GM19395 (cell line): Measurements from ENCODE around the gene EEF1AKMT2.
"Not testable (repeated sequence)": the region's sequence is repeated elsewhere in the genome, so short reads cannot be mapped to it uniquely, and the experiment has no call there.

ENCODE experiments used
- ATAC-seq: cut with Tn5 transposase; IDR thresholded peaks from one replicate; pipeline ENCODE4 v1.9.1; 2021; ENCODE audit warnings: mild to moderate bottlenecking, moderate library complexity; ENCODE audit not compliant: unreplicated experiment

EEF1AKMT2 gene

GRCh38 chr10:124791547-124792348 is at the start of gene EEF1AKMT2:
Gene EEF1AKMT2 (minus strand): TSS chr10:124791887. CDS start chr10:124791833, 54 bp downstream.
- peak; percentile 89 for ATAC-seq

GRCh38 chr10:124837687-124838086 is 46.0 kb upstream of the EEF1AKMT2 start:
- no peak for ATAC-seq

GRCh38 chr10:124831116-124831515 is 39.4 kb upstream of the EEF1AKMT2 start:
- ATAC-seq = no peak

DNA sequence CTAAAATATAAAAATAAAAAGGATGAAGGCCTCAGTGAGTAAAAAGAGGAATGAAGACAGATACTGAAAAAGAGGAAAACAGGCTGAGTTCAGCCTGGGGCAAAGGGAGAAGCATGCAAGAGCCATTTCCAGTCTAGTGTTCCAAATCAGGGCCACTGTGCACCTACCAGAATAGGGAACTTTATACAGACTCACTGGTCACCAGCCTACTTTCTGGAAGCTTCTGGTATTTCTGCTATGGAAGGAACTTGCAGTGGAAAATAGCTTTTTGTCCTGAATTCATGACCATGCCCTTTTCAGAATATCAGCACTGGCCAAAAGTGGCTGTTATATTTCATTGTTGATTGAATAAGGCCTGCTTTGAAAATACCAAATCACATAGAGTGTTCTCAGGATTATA is 38.8 kb upstream of the EEF1AKMT2 start:
- no peak for ATAC-seq

- no peak for ATAC-seq
These were observed 37.9 kb upstream of the EEF1AKMT2 start for GRCh38 chr10:124829447-124830115.

DNA sequence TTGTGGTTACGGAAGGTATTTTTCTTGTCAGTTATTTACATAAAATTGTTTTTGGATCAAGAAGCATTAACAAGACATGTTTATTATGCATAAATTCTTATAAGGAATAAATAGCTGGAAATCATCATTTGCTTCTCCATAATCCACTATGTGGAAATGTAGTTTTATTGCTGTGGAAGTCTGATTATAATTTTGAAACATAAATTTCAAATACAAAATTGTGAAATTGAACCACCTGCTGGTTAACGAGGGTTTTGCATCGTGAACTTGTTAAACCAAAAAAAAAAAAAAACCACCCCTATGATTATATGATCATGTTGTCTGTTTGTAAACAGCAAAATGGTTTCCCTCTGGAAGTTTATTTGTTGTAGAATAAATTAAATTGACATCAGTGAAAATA is 35.8 kb upstream of the EEF1AKMT2 start:
- ATAC-seq = no peak

DNA sequence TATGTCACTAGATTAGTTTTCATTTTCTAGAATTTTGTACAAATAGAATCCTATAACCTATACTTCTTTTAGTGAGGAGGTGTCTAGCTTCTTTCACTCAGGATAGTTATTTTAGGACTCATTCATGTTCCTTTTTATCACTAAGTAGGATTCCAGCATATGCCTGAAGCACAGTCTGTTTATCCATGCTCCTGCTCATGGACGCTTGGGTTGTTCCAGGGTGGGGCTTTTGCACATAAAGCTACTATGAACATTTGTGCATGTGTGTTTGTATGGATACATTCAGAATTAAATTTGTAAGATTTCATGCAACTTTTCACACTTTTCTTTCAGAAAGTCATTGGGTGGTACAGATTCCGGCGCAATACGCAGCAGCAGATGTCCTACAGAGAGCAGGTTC is 34.6 kb upstream of the EEF1AKMT2 start:
- ATAC-seq = no peak

DNA sequence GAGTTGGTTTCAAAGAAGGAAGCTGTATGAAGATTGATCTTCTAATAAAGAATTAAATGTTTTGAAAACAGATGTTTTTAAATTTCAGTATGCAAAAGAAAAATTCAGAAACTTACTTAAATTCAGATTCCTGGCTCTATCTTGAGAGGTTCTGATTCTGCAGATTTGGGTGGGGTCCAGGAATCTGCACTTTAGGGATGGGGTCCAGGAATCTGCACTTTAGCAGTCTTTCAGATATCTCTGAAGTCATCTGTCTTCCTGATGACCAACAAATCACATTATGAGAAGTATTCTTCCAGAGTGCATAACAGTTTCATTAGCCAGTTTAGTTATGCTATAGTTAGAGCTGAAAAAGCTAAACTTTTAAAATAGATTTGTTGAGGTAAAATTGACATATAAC is 34.0 kb upstream of the EEF1AKMT2 start:
- no peak for ATAC-seq

DNA sequence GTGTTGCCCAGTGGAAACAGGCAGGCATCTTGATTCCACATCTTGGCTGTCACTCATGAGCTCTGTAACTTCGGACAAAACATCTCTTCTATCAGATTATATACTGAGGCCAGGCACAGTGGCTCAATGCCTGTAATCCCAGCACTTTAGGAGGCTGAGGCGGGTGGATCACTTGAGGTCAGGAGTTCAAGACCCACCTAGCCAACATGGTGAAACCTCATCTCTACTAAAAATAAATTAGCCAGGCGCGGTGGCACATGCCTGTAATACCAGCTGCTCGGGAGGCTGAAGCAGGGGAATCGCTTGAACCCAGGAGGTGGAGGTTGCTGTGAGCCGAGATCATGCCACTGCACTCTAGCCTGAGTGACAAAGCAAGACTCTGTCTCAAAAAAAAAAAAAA is 33.2 kb upstream of the EEF1AKMT2 start:
- not testable (repeated sequence) for ATAC-seq

- no peak for ATAC-seq
These were observed 32.8 kb upstream of the EEF1AKMT2 start for GRCh38 chr10:124824507-124824906.

DNA sequence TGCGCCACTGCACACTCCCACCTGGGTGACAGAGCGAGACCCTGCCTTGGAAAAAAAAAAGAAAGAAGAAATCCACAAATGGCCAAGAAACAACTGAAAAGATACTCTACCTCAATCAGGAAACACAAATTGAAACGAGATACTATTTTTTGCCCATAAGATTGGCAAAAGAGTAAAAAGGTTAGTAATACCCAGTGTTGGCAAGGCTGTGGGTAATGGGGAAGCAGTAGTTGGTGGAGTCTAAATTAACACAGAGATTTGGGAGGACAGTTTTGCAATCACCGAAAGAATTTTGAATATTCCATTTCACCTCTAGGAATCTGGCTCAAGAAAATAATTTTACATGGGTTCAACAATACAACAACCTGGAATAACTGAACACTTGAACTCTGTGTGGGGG is 29.8 kb upstream of the EEF1AKMT2 start:
- ATAC-seq = no peak

DNA sequence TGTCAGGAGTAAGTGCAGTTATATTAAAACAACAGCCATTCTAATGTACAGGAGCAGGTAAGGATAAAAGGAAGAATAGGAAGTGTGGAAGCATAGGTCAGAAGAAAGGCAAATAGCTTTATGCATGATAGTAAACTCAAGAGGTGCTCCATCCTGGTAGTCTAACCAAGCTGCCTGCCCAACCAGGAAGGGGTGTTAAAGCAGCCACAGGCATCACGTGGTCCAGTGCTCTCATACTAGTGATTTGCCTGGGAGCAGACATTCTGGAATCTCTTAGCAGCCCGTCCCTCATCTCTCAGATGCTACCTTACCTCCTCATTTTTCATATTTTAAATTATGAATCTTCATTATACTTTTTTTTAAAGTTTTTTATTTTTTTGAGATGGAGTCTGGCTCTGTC is 28.4 kb upstream of the EEF1AKMT2 start:
- ATAC-seq = no peak

GRCh38 chr10:124802313-124802675 is 10.6 kb upstream of the EEF1AKMT2 start:
- peak; percentile 56 for ATAC-seq

GRCh38 chr10:124799211-124799610 is 7.5 kb upstream of the EEF1AKMT2 start:
- no peak for ATAC-seq

DNA sequence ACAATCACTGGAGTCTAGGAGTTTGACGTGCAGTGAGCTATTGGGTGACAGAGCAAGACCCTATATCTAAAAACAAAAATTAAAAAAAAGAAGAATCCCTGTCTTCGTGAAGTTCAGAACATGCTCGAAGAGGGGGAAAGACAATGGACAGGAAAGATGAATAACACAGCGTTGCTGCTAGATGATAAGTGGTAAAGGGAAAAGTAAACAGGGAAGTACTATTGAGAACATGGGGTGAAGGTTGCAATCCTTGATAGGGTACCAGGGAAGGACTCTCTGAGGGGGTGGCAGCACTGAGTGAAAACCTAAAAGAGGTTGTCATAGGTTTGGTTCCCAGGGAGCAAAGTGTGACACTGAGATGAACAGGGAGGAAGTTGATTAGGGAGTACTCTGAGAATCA is 7.1 kb upstream of the EEF1AKMT2 start:
- ATAC-seq = no peak

- no peak for ATAC-seq
These were observed 6.7 kb upstream of the EEF1AKMT2 start for GRCh38 chr10:124798364-124798763.

GRCh38 chr10:124792998-124793352 is 1.3 kb upstream of the EEF1AKMT2 start:
- no peak for ATAC-seq

- ATAC-seq = not testable (repeated sequence)
These were observed 8.8 kb downstream of the EEF1AKMT2 start for GRCh38 chr10:124782900-124783299.

DNA sequence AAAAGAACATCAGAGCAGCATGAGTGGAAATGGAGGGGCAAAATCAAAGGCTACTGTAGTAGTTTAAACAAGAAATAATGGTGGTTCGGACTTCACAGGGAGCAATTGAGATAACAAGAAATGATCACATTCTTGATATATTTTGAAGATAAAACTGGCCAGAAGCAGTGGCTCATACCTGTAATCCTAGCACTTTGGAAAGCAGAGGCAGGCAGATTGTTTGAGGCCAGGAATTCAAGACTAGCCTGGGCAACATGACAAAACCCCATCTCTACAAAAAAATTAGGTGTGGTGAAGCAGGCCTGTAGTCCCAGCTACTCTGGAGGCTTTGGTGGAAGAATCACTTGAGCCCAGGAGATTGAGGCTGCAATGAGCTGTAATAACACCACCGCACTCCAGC is 22.9 kb downstream of the EEF1AKMT2 start:
- no peak for ATAC-seq

- ATAC-seq = no peak
These were observed 26.4 kb downstream of the EEF1AKMT2 start for GRCh38 chr10:124765256-124765655.

DNA sequence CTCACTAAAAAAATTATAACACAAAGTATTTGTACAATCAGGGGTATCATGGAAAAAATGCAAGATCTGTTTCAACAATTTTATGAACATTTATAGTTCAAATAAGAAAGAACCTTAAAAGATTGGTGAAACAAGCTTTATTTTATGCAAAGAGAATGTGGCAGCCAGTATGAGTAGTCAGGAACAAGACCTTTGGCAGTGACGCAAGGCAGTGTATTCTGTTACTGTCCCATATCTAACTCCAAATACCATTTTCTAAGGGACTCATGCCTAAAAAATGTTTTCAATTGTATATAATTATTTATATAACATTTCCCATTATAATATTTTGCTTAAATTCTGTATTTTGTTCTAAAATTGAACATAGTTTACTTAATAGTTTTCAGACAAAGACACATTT is 28.4 kb downstream of the EEF1AKMT2 start:
- ATAC-seq = no peak

DNA sequence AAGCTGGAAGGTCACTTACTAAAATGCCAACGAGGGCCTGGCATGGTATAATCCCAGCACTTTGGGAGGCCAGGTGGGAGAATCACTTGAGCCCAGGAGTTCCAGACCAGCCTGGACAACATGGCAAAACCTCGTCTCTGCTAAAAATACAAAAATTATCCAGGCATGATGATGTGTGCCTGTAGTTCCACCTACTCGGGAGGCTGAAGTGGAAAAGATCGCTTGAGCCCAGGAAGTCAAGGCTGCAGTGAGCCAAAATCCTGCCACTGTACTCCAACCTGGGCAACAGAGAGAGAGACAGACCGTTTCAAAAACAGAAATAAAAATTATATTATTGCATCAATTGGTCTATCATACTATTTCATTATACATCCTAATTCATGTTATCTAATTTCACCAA is 29.4 kb downstream of the EEF1AKMT2 start:
- ATAC-seq = no peak
